Activated T-cell treated with anti-CD3 and anti-CD28 coated beads, Interleukin-2, amount 50 U/mL, for 48 hours (primary cell): ENCODE results near the gene ARHGEF26.
"Not testable (repeated sequence)": the region's sequence is repeated elsewhere in the genome, so short reads cannot be mapped to it uniquely, and the experiment has no call there.

Source experiments
- DNase-seq, 2 experiments: peaks; one replicate each; pipeline ENCODE4 v3.0.0-alpha.2; 2020

ARHGEF26 gene, protein sequence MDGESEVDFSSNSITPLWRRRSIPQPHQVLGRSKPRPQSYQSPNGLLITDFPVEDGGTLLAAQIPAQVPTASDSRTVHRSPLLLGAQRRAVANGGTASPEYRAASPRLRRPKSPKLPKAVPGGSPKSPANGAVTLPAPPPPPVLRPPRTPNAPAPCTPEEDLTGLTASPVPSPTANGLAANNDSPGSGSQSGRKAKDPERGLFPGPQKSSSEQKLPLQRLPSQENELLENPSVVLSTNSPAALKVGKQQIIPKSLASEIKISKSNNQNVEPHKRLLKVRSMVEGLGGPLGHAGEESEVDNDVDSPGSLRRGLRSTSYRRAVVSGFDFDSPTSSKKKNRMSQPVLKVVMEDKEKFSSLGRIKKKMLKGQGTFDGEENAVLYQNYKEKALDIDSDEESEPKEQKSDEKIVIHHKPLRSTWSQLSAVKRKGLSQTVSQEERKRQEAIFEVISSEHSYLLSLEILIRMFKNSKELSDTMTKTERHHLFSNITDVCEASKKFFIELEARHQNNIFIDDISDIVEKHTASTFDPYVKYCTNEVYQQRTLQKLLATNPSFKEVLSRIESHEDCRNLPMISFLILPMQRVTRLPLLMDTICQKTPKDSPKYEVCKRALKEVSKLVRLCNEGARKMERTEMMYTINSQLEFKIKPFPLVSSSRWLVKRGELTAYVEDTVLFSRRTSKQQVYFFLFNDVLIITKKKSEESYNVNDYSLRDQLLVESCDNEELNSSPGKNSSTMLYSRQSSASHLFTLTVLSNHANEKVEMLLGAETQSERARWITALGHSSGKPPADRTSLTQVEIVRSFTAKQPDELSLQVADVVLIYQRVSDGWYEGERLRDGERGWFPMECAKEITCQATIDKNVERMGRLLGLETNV

GRCh38 chr3:154120961-154121700, at the start of gene ARHGEF26:
TSS of gene ARHGEF26 (plus strand) at chr3:154121390. CDS start at chr3:154121993, 603 bp downstream.
- peak; percentile 78 to 79 for DNase-seq

- DNase-seq = no peak
Measured at GRCh38 chr3:154074966-154075365, 46.2 kb upstream of the ARHGEF26 start.

- no peak for DNase-seq
Measured at GRCh38 chr3:154078672-154079071, 42.5 kb upstream of the ARHGEF26 start.

DNA sequence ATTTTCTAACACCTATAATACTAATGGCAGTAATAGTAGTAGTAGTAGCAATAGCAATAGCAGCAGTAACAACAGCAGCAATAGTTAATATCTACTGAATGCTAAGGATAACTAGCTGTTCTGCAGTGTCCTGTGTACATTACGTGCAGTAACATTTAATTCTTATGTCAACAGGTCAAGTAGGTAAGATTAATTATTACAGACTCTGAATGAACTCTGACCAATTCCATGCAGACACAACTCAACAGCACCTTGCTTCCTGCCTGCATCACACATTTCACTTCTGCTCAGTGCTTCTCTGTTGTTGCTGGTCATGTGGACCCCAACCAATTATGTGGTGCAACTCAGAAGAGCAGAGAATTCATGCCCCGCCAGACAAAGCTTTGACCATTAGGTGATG, 39.9 kb upstream of the ARHGEF26 start:
- DNase-seq = no peak

DNA sequence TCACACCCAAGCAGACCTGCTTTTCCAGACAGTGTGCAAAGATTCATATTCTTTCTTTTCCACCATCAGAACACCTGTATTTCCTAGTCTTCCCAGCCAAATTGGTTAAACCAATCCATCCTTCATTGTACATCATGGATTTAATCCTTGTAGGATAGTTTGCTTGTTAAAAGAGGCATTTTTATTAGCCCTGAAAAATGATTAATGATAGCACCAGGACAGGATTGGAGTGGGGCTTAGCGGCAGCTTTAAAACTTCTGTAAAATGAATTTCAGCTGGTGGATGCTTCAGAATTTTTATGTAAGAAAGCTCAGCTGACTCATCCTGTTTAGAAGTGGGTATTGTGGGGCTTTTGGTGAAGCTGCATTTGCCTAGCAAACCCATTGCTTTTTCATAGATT, 36.1 kb upstream of the ARHGEF26 start:
- no peak for DNase-seq

GRCh38 chr3:154085799-154086198, 35.4 kb upstream of the ARHGEF26 start:
- DNase-seq = no peak

GRCh38 chr3:154086286-154086685, 34.9 kb upstream of the ARHGEF26 start:
- no peak for DNase-seq

GRCh38 chr3:154087756-154088480, 33.3 kb upstream of the ARHGEF26 start:
- DNase-seq = not testable (repeated sequence)

DNA sequence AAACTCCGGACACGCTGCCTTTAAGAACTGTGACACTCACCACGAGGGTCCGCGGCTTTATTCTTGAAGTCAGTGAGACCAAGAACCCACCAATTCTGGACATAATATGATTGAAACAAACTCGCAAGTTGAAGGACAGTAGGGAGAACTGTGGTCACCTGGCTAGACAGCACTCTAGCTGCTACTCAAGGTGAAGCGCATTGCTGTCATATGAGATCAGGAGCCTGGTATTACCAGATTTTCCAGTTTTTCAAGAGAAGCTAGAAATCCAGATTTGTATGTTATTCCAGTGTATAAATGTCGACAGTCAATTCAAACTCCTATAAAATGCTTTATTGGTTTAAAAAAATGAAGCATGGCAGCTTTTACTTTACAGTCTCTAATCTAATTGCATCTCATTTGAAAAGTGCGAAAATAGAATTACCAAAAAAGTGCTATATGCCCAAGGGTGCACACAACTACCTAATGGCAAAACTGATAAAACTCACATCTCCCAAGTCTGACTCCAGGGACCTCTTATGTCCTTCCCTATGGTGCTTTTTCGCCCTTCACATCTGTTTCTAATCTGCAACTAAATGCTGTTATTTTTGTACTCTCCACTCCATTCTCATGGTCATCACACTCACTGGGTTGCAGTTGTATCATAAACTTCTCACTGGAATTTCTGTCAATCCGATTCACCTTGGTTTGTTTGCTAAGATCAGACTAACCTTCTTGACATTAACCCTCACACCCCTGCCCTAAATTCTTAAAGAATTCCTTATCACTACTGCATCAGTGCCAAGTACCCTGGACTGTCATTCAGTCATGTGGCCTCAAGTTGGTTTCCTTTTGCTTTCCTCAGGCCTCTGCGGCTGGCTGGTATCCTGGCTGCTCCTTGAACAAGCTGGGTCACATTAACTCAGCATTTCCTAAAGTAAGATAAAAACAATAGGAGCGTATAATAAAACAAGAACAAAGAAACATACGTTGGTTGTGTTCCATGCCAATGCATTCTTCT, 31.5 kb upstream of the ARHGEF26 start:
- no peak for DNase-seq

DNA sequence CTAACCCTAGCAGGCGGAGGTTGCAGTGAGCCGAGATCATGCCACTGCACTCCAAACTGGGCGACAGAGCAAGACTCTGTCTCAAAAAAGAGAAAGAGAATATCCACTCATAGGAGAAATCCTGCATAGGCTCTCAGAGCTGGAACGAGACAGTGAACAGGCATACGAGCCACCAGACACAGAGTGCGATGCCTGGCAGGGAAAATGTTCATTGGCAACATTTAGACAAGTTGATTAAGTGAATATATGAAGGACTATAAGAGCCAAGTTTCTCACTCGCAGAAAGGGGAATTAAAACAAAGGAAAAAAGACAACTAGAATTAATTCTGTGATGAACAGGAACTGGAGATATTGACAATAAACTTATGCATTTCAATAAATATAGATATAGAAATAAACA, 27.1 kb upstream of the ARHGEF26 start:
- no peak for DNase-seq

DNA sequence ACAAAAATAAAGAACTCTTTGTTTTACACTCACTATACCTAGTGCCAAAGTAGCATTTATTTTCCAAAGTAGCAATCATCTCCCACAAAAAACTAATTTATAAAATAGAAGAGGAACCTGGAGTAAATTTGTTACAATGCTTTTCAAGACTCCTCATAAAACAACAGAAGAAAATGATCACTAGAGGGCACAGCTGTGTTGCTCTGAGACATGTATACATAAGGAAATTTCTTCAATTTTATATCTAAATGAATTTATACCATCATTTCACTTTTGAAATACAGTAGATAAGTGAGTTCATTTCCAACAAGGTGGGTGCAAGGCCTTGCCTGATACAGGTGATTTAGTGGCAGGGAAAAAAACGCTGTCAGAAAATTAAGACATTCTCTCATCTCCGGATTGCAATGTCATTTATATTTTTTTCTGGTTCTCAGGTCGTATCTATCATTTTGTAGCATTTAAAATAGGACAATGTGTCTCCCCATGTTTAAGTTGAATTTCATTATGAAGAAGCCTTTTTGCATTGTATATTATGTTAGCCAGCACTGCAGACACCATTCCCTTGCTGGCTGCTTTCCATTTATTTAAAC, 25.3 kb upstream of the ARHGEF26 start:
- no peak for DNase-seq

DNA sequence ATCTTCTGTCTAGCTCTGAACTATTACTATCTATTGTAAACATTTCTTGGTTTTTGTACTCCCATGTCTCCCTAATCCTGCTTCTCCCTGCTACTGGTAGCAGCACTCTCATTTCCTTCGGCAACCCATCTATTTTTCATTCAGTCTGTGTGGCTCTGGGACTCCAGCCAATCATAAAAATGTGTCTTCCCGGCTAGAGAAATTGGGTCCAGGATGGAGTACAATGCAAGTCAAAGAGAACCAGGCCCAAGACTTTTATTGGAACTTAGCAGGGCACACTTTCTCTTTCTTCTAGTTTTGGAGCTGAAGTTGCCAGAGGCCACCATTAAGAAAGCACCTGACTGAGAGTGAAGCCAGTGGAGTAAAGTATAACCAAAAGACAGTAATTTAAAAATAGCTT, 22.8 kb upstream of the ARHGEF26 start:
- no peak for DNase-seq

DNA sequence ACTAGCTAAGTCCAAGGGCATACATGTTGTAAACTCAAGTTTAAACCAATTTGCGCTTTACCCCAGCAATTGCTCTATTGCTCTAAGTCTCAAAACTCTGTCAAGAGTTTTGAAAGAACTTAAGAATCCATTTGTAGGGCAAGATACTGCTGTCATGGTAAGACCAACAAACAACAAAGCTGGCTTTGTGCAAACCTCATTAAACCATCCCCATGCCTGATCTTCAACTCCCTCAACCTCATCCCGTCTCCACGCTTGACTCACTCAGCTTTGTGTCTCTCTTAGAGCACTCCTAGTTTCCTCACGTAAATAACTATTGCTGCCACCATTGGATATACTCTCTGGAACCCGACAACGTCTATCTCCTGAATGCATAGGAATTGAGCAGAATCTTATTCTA, 20.6 kb upstream of the ARHGEF26 start:
- DNase-seq = no peak

DNA sequence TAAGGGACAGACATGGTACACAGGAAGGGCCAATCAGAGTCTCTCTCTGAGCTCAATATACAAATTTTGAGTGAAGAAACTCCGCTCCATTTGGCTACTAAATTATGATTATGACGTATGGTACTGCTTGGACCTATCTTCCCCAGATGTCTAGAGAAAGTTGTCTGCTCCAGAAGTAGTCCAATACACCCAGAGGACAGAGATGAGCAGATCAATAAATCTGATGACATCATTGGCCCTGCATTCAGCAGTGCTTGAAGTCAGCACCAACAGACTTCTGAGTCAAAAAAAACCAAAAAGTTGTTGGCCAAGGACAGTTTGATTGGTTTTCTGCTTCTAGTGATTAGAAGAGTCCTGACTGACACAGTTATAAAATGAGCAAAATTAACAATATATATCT, 19.9 kb upstream of the ARHGEF26 start:
- DNase-seq = no peak

DNA sequence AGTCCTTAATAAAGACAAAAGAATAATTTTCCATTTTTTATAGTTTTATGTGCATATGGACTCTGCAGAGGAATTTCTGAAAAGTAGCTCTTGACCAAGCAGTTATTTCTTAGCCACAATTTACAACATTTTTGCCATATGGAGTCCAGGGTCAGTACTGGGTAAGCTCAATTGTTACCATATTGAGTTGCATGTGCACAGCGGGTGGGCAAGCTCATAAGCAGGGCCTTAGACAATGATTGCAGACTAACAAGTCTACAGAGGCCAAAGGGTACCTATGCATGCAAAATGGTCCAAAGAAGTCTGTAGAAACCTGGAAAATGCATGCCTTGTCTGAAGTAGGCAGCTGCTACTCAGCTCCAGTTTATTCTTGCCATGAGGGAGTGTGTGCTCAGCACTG, 19.0 kb upstream of the ARHGEF26 start:
- DNase-seq = no peak

DNA sequence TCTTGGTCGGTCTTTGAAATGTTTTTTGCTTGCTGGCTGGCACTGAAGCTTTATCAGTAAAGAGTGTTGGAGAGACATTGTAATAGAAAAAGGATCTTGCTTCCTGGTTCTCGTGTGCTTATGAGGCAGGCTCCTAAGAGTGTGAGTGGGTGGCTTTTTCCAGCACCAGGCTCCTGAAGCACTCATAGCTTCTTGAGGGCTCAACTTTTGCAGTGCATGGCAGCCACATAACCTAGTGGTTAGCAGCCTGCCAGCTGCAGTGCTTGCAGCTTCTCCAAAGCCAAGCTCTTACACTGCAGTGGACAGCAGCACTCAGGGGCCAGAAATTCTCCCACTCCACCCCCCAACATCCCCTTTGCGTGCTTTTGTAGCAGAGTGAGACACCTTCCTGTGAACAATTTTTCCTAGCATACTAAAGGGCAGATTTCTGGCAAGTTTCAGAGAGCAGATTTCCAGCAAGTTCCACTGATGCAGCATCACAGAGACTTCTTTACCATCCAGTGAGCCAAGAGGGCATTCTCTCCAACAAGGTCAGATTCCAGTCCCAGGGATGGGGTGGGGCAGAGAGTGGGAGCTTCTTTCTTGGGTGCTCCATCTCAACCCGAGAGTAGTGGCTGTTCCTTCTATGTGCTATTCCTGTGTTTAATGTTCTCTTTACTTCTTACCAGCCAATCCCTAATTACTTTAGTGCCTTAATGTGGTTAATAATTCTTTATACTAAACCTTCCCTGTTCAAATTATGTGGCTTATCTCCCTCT, 15.8 kb upstream of the ARHGEF26 start:
- DNase-seq = no peak

GRCh38 chr3:154111365-154111935, 9.7 kb upstream of the ARHGEF26 start:
- DNase-seq = no peak

GRCh38 chr3:154112146-154112852, 8.9 kb upstream of the ARHGEF26 start:
- DNase-seq = no peak

DNA sequence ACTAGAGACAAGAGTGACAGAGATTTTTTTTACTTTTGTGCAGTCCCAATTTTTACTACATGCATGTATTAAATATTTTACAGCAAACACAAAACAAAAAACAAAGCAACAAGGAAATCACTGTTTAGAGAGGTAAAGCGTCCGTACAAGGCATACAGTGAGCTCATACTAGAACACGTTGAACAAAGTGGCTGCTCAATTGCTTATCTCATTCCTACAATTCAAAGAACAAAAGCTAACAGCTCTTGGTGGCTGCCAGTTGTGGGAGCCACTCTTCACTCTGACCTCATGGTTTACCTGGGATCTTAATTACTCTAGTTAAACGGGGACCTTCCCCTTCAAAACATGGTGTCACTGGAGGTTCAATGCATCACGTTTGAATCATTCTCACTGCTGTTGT, 7.6 kb upstream of the ARHGEF26 start:
- no peak for DNase-seq
